GM19193 (cell line): ENCODE data around the gene TMEM184C.

Source experiments
- POLR2A ChIP-seq: IDR thresholded peaks from 4 replicates; pipeline ENCODE4 v1.6.1; 2011; ENCODE audit not compliant: insufficient read depth, insufficient read length; ENCODE audit errors: extremely low read depth

The TMEM184C gene

DNA sequence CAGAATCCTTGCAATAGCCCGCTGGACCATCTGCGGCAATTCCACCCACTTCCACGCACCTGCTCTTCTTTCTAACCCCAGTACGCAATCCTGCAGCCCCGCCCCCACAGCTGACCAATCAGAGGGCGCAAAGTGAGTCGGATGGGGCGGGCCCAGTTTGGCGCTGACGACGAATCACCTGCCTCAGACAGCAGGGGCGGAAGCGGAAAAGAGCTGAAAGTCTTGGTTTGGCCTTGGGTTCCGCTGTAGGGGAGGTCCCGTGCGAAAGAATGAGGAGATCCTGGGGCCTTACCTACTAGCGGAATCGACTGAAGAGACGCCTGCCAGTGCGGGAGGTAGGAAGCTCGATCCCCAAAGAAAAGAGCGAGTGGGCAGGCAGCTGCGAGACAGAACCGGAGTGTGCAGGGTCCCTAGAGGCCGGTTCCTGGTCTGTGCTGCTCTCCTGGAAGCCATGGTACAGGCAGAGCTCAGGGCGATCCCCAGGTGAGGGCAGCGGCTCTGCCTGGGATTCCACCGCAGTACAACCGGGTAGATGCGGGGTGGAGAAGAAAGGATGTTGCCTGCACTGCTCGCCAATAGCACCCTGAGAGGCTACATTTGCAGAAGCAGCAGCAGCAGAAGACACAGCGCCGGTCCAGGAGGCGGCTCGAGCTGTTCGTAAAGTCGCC, at the start of gene TMEM184C:
Gene TMEM184C, plus strand, starts transcription at position 225 of the 668 bp plus-strand sequence. CDS start 560 bp downstream, outside the sequence.
- TF ChIP-seq POLR2A = peak; percentile 89

GRCh38 chr4:147570616-147571015, 46.6 kb upstream of the TMEM184C start:
- no peak for TF ChIP-seq POLR2A

- no peak for TF ChIP-seq POLR2A
Measured at GRCh38 chr4:147571036-147571770, 46.0 kb upstream of the TMEM184C start.

DNA sequence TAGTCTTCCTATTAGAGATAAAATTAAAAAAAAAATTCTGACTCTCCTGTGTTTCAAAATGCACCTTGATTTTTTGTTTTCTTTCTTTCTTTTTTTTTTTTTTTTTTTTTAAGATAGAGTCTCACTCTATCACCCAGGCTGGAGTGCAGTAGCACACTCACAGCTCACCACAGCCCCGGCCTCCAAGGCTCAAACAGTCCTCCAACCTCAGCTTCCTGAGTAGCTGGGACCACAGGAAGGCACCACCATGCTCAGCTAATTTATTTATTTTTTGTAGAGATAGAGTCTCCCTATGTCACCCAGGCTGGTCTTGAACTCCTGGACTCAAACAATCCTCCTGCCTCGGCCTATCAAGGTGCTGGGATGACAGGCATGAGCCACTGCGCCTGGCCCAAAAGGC, 41.1 kb upstream of the TMEM184C start:
- no peak for TF ChIP-seq POLR2A

GRCh38 chr4:147578051-147578476, 39.1 kb upstream of the TMEM184C start:
- no peak for TF ChIP-seq POLR2A

GRCh38 chr4:147578593-147578992, 38.6 kb upstream of the TMEM184C start:
- no peak for TF ChIP-seq POLR2A

DNA sequence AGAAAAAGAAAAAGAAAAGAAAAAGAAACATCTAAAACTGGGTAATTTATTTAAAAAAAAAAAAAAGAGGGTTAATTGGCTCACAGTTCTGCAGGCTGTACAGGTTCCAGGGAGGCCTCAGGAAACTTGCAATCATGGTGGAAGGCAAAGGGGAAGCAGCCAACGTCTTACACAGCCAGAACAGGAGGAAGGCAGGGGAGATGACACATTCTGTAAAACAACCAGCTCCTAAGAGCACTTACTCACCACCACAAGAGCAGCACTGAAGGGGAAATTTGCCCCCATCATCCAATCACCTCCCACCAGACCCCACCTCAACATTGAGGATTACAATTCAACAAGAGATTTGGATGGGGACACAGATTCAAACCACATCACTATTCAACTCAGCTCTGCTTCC, 36.8 kb upstream of the TMEM184C start:
- TF ChIP-seq POLR2A = no peak

DNA sequence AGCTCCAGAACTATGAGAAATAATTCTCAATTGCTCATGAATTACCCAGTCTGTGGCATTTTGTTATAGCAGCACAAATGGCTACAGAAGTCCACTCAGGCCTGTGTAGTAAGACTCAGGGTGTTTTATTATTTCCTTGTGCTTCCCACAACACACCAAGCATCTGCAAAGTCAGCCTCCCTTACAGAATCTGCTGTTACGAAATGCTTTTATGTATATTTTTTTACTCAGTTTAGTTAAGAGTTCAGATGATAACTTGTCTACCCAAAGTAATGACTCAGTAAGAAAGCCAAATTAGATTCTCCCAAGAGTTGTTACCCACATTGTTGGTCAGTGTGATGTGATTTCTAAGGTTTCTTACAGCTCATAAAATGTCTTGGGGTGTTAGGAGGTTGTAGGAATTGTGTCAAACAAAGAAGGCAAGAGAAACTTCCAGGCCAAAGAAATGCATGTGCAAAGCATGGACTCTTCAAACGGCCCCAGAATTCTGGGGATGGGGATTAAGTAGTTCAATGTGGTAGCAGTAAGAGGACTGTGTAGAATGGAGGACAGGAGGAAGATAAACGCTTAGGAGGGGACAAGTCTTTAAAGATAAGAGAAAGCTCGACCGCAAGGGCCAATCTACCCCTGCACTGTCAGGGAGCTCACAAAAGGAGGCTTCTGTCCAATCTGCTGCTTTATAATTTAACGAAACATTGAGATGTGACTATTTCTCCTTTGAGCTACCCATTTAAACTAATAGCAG, 35.4 kb upstream of the TMEM184C start:
- no peak for TF ChIP-seq POLR2A

DNA sequence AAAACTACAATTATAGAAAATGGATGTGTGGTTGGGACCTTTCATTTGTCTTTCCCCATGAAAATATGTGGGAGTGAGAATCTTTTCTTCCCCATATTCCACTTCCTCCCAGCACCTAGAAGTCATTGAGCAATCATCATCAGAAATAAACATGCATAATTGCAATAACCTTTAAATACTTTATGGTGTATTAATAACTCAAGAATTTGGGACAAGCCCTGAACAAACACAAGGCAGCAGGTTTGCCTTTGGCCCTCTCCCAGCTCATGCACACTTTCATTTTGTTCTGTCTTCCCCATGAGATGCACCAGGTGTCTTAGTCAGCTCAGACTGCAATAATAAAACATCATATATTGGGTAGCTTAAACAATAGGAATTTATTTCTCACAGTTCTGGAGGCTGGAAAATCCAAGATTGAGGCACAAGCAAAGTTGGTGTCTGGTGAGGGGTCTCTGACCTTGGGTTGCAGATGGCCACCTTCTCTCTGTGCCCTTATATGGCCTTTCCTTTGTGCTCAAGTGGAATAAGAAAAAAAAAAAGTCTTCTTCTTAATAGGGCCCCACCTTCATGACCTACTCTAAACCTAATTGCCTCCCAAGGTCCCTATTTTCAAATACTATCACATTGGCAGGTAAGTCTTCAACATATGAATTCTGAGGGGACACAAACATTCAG, 34.7 kb upstream of the TMEM184C start:
- no peak for TF ChIP-seq POLR2A

- TF ChIP-seq POLR2A = no peak
Measured at GRCh38 chr4:147583876-147584275, 33.3 kb upstream of the TMEM184C start.

DNA sequence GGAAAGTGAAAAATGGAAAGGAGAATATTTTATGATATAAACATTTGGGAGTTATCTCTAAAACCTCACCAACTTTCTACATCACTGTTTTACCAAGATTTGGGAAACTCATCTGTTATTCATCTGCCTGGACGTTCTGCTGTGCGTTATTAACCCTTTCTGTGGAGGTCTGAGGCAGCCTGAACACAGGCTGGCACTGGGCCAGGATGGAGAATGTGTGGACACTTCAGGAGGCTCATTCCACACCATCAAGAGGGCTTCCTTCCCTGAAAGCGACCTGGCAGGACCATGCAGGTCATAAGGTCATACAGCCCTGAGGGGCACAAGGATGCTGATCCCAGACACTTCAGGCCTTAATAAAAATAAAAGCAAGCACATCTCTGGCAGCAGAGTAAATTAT, 31.2 kb upstream of the TMEM184C start:
- TF ChIP-seq POLR2A = no peak

DNA sequence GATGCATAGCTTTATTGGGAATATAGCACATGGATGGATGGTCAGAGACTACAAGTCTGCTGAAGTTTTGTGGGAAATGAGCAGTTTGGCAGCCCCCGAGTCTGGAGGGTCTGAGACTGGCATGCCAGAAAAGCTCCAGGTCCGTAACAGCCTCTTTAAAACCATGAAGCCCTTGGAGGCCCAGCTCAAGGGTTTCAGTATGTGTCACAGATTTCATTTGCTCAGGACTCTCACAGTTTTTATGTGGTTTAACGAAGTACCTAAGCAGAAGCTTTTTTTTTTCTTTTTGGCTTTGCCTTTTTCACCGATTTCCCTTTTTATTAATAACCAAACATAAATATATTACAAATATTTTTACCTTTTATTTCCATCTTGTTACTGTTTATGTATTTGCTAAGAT, 30.6 kb upstream of the TMEM184C start:
- TF ChIP-seq POLR2A = no peak

GRCh38 chr4:147587041-147587440, 30.2 kb upstream of the TMEM184C start:
- no peak for TF ChIP-seq POLR2A

- TF ChIP-seq POLR2A = no peak
Measured at GRCh38 chr4:147589586-147589985, 27.6 kb upstream of the TMEM184C start.
